Brain microvascular endothelial cell (primary cell): ENCODE data around the gene TBC1D10A.

ENCODE experiments used
- DNase-seq: peaks from one replicate; pipeline ENCODE4 v3.0.0-alpha.2; 2020
- H3K27ac ChIP-seq: fragments of 250-450 bp; sonication (Bioruptor Pico); 2 replicates; pipeline ENCODE4 v1.5.1; 2020; ENCODE audit warnings: mild to moderate bottlenecking, moderate library complexity
- H3K27me3 ChIP-seq: fragments of 250-450 bp; sonication (Bioruptor Pico); replicated peaks from 2 replicates; pipeline ENCODE4 v1.5.1; 2020; ENCODE audit warnings: mild to moderate bottlenecking
- H3K36me3 ChIP-seq: fragments of 250-450 bp; sonication (Bioruptor Pico); replicated peaks from 2 replicates; pipeline ENCODE4 v1.5.1; 2020; ENCODE audit warnings: mild to moderate bottlenecking
- H3K4me3 ChIP-seq: 2 replicates; pipeline ENCODE4 v1.5.1; 2011; ENCODE audit warnings: low read depth, mild to moderate bottlenecking, control low read depth, low read length, moderate library complexity
- in situ Hi-C: cut with HindIII; loops from 2 replicates; pipeline ENCODE4 v1.10.0; 2017; ENCODE audit warnings: low sequenced_read_pairs, low pct_ligation_motif_present
- TF ChIP-seq, protein P1 (sequence below): IDR thresholded peaks from 2 replicates; pipeline ENCODE4 v1.5.1; 2011; ENCODE audit warnings: low read depth, mild to moderate bottlenecking, moderate library complexity, low read length, control low read depth, inconsistent platforms; ENCODE audit errors: missing control alignments

The TBC1D10A gene

DNA sequence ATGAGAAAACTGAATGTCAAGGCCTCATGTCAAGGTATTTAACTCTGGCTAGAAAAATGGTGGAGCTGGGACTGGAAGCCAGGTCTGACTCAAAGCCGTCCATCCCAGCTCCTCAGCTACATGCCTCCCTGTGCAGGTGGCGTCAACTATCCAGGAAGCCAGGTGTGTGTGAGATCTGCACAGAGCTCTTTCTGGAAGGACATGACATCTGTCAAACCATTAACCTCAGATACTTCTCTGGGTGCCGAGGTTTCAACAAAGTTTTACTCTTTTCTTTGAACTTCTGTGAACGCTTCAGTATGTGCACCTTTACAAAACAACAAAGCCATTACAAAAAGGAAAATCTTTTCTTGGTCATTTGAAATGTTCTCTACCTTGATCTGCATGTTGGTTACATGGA is 30.4 kb downstream of the TBC1D10A start:
- no peak overlapping the region for H3K4me3 ChIP-seq
- H3K27me3 ChIP-seq: no peaks in the 10 kb centered on the region
- H3K36me3 ChIP-seq: peaks cover 72% of the 10 kb centered on the region
- no peak overlapping the region for H3K27ac ChIP-seq
- TF ChIP-seq, protein P1, sequence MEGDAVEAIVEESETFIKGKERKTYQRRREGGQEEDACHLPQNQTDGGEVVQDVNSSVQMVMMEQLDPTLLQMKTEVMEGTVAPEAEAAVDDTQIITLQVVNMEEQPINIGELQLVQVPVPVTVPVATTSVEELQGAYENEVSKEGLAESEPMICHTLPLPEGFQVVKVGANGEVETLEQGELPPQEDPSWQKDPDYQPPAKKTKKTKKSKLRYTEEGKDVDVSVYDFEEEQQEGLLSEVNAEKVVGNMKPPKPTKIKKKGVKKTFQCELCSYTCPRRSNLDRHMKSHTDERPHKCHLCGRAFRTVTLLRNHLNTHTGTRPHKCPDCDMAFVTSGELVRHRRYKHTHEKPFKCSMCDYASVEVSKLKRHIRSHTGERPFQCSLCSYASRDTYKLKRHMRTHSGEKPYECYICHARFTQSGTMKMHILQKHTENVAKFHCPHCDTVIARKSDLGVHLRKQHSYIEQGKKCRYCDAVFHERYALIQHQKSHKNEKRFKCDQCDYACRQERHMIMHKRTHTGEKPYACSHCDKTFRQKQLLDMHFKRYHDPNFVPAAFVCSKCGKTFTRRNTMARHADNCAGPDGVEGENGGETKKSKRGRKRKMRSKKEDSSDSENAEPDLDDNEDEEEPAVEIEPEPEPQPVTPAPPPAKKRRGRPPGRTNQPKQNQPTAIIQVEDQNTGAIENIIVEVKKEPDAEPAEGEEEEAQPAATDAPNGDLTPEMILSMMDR: no peak
- in situ Hi-C loops: no loop called here
- DNase-seq: no peak

DNA sequence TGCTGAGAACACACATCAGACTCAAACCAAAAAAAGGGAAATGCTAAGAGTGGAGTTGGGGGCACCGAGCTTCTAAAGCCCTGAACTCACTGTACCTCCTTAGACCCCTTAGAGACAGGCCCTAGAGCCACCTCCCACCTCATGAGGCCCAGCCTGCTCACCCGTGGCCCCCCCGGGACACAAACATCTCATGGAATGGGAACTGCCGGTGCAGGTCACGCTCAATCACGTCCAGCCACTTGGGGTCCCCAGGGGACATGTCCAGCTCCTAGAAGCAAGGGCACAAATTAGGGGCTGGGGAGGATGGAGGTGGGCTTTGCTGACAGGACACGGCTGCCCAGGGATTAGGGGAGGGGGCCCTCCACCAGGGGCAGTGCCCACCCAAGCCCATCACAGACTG is 31.2 kb downstream of the TBC1D10A start:
- in situ Hi-C loops: no loop called here
- Histone ChIP-seq H3K4me3 (no peak overlapping the region), H3K27me3 (no peaks in the 10 kb centered on the region), H3K27ac (no peak overlapping the region), H3K36me3 (peaks cover 68% of the 10 kb centered on the region)
- no peak for DNase-seq
- TF ChIP-seq, protein P1: no peak

DNA sequence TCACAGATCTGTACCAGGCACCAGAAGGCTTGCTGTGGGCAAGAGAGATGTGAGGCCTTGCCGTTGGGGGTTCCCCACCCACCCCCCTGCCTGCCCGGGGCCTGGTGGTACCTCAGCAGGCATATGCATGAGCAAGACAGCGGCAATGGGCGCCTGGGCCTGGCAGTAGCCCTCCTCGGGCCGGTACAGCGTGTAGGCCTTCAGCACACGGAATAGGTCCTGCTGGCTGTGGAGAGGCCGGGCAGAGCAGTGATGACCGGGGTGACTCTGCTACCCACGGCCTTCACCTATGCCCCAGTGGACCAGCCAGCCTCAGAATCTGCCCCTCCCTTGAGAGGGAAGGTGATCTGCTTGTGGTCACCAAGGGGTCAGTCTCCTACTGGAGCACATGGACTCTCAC is 31.9 kb downstream of the TBC1D10A start:
- H3K4me3 ChIP-seq: no peak overlapping the region

DNA sequence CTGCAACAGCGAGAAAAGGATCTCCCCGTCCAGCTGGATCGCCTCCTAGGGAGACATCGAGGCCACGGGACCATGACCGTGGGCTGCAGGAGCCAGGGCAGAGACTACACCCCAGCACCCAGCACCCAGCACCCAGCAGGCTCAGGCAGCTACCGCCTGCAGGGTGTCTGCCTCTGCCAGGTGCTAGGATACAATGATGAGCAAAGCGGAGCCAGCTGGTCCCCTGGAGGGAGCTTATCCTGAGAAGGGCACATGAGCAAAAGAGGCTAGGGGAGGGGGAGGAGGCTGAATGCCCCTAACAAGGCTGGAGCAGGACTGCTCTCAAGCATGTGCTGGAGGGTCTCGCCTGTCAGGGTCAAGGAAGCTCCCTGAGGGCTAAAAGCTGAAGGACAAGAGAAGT is 32.7 kb downstream of the TBC1D10A start:
- H3K36me3 ChIP-seq: peaks cover 62% of the 10 kb centered on the region
- no peaks in the 10 kb centered on the region for H3K27me3 ChIP-seq
- no peak overlapping the region for H3K27ac ChIP-seq
- in situ Hi-C loops: no loop called here
- TF ChIP-seq, protein P1: no peak
- H3K4me3 ChIP-seq: no peak overlapping the region
- DNase-seq: no peak

More for the DNA sequence above, 31.9 kb downstream of the TBC1D10A start:
- DNase-seq: no peak
- no peaks in the 10 kb centered on the region for H3K27me3 ChIP-seq
- H3K27ac ChIP-seq: no peak overlapping the region
- in situ Hi-C loops: no loop called here
- TF ChIP-seq, protein P1: no peak
- peaks cover 65% of the 10 kb centered on the region for H3K36me3 ChIP-seq

DNA sequence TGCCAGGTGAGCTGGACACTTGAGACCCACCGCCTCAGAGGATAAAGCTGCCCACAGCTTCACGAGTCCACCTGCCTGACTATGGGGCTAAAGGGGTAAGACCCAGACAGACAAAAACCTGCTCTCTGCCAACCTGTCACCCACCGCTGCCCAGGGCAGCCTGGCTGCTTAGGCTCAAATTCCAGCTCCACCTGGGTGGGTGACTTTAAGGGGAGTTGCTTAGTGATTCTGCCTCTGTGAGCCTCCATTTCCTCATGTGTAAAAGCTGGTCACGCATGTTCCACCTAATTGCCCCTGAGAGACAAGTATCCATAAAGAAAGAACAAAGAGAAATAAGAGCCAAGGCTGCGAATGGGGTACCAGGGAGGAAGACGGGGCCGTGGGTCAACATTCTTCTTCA is 33.7 kb downstream of the TBC1D10A start:
- no peaks in the 10 kb centered on the region for H3K27me3 ChIP-seq
- H3K4me3 ChIP-seq: no peak overlapping the region
- H3K27ac ChIP-seq: no peak overlapping the region
- TF ChIP-seq, protein P1: no peak
- peaks cover 53% of the 10 kb centered on the region for H3K36me3 ChIP-seq
- DNase-seq: no peak
- in situ Hi-C loops: no loop called here
